ENCODE data around the gene TBX3.

DNA sequence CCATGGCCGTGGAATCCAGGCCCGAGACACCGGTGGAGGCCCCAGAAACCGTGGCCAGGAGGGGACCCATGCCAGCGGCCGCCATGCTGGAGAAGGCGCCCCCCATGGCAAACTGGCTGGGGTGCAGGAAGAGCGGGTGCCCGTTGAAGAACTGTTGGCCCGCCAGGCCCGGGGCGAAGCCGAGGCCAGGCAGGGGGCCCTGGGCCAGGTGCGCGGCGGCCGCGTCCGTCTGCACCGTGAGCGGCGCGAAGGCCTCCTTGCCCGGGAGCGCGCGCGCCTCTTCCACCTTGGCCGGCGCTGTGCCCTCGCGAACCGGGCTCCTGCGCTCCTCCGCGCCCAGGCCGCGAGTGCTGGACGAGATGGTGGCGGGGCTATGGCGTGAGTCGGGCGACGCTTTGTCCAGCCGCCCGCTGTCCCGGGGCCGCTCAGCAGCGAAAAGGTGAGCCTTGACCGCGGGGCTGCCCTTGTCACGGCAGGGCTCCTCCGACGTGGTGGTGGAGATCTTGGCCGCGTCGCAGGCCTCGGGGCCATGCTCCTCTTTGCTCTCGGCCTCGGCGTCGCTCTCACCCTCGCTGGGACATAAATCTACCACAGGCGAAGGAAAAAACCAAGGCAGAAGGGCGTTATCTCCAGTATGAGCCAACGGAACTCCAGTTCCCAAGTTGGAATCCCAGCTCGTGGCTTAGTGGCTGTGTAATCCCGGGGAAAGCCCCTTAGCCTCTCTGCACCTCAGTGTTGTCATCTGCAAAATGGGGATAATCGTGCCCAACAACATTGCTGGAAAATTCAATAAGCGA is 9.5 kb downstream of the TBX3 start:
- TF ChIP-seq, protein P1, sequence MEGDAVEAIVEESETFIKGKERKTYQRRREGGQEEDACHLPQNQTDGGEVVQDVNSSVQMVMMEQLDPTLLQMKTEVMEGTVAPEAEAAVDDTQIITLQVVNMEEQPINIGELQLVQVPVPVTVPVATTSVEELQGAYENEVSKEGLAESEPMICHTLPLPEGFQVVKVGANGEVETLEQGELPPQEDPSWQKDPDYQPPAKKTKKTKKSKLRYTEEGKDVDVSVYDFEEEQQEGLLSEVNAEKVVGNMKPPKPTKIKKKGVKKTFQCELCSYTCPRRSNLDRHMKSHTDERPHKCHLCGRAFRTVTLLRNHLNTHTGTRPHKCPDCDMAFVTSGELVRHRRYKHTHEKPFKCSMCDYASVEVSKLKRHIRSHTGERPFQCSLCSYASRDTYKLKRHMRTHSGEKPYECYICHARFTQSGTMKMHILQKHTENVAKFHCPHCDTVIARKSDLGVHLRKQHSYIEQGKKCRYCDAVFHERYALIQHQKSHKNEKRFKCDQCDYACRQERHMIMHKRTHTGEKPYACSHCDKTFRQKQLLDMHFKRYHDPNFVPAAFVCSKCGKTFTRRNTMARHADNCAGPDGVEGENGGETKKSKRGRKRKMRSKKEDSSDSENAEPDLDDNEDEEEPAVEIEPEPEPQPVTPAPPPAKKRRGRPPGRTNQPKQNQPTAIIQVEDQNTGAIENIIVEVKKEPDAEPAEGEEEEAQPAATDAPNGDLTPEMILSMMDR (conservative IDR thresholded peaks at IDR 0.05; ENCODE audit: low read length) = no peak
- no peak for TF ChIP-seq EZH2phosphoT487 (IDR thresholded peaks at IDR 0.05; ENCODE audit: borderline replicate concordance, low read depth, low read length)

All from OCI-LY7 (cell line).